MV-4-11 (cell line): Measurements from ENCODE around the gene CLDN25.

Experiments used
- DNase-seq: peaks from one replicate; lab custom pipeline; 2025; lab: John Stamatoyannopoulos, UW

CLDN25 gene

DNA sequence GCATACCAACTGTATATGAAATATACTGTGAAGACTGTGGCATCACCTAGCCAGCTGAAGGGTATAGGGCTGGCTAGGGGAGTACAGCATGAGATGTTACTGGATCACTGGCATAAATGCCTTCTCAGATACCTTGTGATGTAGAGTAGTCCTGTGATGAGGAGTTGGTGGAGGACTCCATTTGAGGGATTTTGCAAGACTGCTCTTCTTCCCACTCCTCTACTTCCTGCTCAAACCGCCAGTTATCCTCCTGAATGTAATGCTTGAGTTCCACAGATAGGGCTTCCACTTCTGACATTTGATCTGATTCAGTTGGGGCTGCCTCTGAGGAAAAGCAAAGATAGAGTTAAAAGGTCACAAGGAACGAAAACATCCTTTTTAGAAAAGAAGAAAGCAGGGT, 29.3 kb downstream of the CLDN25 start:
- no peak for DNase-seq

- no peak for DNase-seq
These were observed 34.6 kb downstream of the CLDN25 start for GRCh38 chr11:113814181-113814580.

- no peak for DNase-seq
These were observed 37.6 kb downstream of the CLDN25 start for GRCh38 chr11:113817162-113817561.

DNA sequence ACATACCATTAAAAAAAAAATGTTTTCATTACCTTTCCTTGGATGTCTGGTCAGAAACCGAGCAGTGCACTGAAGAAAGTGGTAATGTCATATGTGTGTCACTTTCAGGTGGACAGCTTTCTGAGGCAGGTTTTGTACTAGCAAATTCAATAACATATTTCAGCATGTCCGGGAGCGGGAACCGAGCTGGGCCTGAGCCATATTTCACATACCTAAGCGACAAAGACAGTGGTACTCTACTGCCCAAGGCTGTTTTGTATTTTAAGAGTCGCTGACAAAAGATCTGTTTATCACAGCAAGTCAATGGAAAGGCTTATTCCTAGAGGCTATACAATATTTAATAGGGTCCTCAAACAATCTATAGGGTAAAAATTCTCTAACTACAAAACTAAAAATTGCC, 38.0 kb downstream of the CLDN25 start:
- no peak for DNase-seq

DNA sequence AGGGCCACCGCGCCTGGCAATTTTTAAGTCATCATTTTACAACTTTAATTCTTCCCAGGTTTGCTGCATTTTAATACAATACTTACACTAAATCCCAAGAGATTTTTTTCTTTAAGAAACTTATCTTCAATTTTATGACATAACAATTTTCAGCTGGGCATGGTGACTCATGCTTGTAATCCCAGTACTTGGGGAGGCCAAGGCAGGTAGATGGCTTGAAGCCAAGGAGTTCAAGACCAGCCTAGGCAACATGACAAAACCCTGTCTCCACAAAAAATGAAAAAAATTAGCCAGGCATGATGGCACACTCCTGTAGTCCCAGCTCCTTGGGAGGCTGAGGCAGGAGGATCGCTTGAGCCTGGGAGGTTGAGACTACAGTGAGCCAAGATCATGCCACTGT, 38.8 kb downstream of the CLDN25 start:
- DNase-seq, result no peak

DNA sequence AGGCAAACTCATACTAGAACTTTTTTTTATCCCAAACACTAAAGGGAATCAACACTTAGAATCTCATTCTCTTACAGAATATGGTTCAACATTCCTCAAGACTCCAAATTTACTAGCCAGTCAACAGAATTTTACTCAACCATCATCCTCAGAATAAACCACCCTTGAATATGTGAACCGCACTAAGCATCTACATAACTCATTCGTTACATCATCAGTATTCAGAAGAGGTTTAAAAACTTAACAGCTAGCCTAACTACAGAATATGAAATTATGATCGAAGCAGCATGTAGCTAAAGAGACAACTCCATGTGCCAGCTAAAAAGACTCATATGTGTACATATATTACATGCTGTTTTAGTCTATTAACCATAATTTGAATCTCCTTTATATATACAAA, 47.9 kb downstream of the CLDN25 start:
- DNase-seq, result no peak

DNA sequence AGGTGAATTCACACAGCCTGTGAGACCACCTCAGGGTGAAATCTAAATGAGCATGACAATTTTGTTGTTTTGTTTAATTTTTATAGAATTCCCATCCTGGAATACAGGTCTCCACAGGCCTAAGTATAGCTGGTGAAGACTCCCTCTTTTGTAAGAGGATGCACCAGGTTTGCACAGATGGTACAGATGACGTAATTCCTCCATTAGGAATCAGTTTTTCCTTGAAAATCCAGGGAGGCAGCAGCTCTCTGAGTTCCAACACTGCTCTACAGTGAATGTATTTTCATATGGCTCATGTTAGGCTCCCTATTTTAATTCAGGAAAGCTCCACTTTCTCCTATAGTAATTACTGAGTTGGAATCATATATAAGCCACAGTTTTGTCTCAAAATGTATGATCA, 48.6 kb downstream of the CLDN25 start:
- no peak for DNase-seq

- DNase-seq, result no peak
These were observed 50.2 kb downstream of the CLDN25 start for GRCh38 chr11:113829751-113830150.
